GM12878 (cell line): ENCODE measurements around the gene DMPK. TPM values are rescaled to one million over a fixed set of nuclear protein-coding genes. Genes with fewer than 3 reads are reported as not detected.

Experiments used
- ATAC-seq: fragments of 200-7000 bp; cut with Tn5 transposase; 3 replicates; pipeline ENCODE4 v1.9.1; 2020; ENCODE audit warnings: mild to moderate bottlenecking, moderate library complexity
- BruUV-seq: library from RNA; stranded (reverse); fragments of 400-500 nt; replicated peaks from 2 replicates; lab custom pipeline; 2021; lab: Mats Ljungman, UMichigan
- CTCF ChIA-PET: fragments of 300-600 bp; sonication (Branson Sonifier 250); formaldehyde crosslinking; extraction: SDS; loops from one replicate; lab custom pipeline; 2021; ENCODE audit warnings: inconsistent platforms; lab: Yijun Ruan, JAX
- POLR2A ChIA-PET: fragments of 350-600 bp; formaldehyde crosslinking; extraction: SDS; loops from one replicate; lab custom pipeline; 2021; ENCODE audit warnings: inconsistent platforms; lab: Charles Lee
- RAD21 ChIA-PET: fragments of 300-600 bp; sonication (Branson Sonifier 250); formaldehyde crosslinking; loops from one replicate; lab custom pipeline; 2023; ENCODE audit warnings: antibody characterized with exemption; ENCODE audit not compliant: unreplicated experiment; lab: Charles Lee
- SMC1A ChIA-PET: fragments of 300-600 bp; sonication (Branson Sonifier 250); formaldehyde crosslinking; loops from one replicate; lab custom pipeline; 2023; ENCODE audit not compliant: unreplicated experiment, uncharacterized antibody; lab: Charles Lee
- DNase-seq: peaks from one replicate; pipeline ENCODE4 v3.0.0-alpha.2; 2011; ENCODE audit warnings: low read depth, low spot score
- FAIRE-seq: peaks from 3 replicates; lab custom pipeline; 2011; peaks lifted over from hg19 to GRCh38; lab: Jason Lieb, UNC
- H2AFZ ChIP-seq: 2 replicates; pipeline ENCODE4 v1.6.0; 2011; ENCODE audit warnings: low read depth, low read length, control low read depth; ENCODE audit not compliant: control insufficient read depth
- H3K27ac ChIP-seq: 2 replicates; pipeline ENCODE4 v1.5.1; 2011; ENCODE audit warnings: control low read depth; ENCODE audit not compliant: control insufficient read depth, insufficient read depth
- H3K27me3 ChIP-seq, 2 experiments: replicated peaks in 1 of 2; 2 replicates each; pipeline versions ENCODE4 v1.6.0 to v1.6.1; 2011; ENCODE audit warnings: low read length in 1 of 2; ENCODE audit not compliant: control insufficient read depth in 2 of 2, insufficient read depth in 2 of 2
- H3K36me3 ChIP-seq, 2 experiments: 2 replicates each; pipeline ENCODE4 v1.5.1; 2011; ENCODE audit warnings: low read length in 1 of 2; ENCODE audit not compliant: control insufficient read depth in 2 of 2, insufficient read depth in 2 of 2
- H3K4me1 ChIP-seq: 2 replicates; pipeline ENCODE4 v1.6.1; 2011; ENCODE audit warnings: mild to moderate bottlenecking, low read length, moderate library complexity, mixed read lengths; ENCODE audit not compliant: control insufficient read depth, insufficient read depth
- H3K4me2 ChIP-seq: 2 replicates; pipeline ENCODE4 v1.6.0; 2011; ENCODE audit warnings: control low read depth; ENCODE audit not compliant: control insufficient read depth, insufficient read depth
- H3K4me3 ChIP-seq: fragments of 200-600 bp; sonication (generic); 2 replicates; pipeline ENCODE4 v1.5.1; 2016
- H3K79me2 ChIP-seq: 2 replicates; pipeline ENCODE4 v1.6.0; 2011; ENCODE audit warnings: low read length; ENCODE audit not compliant: control insufficient read depth, insufficient read depth
- H3K9ac ChIP-seq: 2 replicates; pipeline ENCODE4 v1.8.0; 2011; ENCODE audit warnings: low read length, control low read depth, mixed read lengths; ENCODE audit not compliant: control insufficient read depth, insufficient read depth
- H3K9me3 ChIP-seq: replicated peaks from 3 replicates; pipeline ENCODE4 v1.5.1; 2011; ENCODE audit warnings: mild to moderate bottlenecking, low read length; ENCODE audit not compliant: control insufficient read depth, insufficient read depth
- H4K20me1 ChIP-seq: 2 replicates; pipeline ENCODE4 v1.6.0; 2011; ENCODE audit not compliant: control insufficient read depth, insufficient read depth
- ASH2L ChIP-seq: fragments of 300-600, 200-600 bp; sonication (generic); IDR thresholded peaks from 2 replicates; pipeline ENCODE4 v1.6.1; 2017; ENCODE audit warnings: low read depth, mild to moderate bottlenecking, borderline replicate concordance
- BRCA1 ChIP-seq: IDR thresholded peaks from 2 replicates; pipeline ENCODE4 v1.6.1; 2011; ENCODE audit warnings: low read depth, low read length, improper control_type of control experiment
- CBX3 ChIP-seq: fragments of 200-600 bp; sonication (generic); IDR thresholded peaks from 2 replicates; pipeline ENCODE4 v1.6.1; 2016; ENCODE audit warnings: low read depth, borderline replicate concordance
- EGR1 ChIP-seq, 2 experiments: IDR thresholded peaks; 1 replicate in 1 of 2; 2 replicates in 1 of 2; pipeline ENCODE4 v1.6.1; 2011 to 2012; ENCODE audit warnings: low read depth in 2 of 2, low read length in 2 of 2, borderline replicate concordance in 1 of 2, mild to moderate bottlenecking in 1 of 2, moderate library complexity in 1 of 2
- ETV6 ChIP-seq, 2 experiments: fragments of 450-650 bp in 1 of 2; IDR thresholded peaks in 1 of 2; conservative IDR thresholded peaks in 1 of 2; 2 replicates each; pipeline ENCODE4 v1.6.1; 2014; ENCODE audit warnings: antibody characterized with exemption in 1 of 2, borderline replicate concordance in 1 of 2, low read depth in 1 of 2, mild to moderate bottlenecking in 1 of 2, moderate library complexity in 1 of 2
- KAT2A ChIP-seq: conservative IDR thresholded peaks from 2 replicates; pipeline ENCODE4 v1.6.1; 2011; ENCODE audit warnings: low read depth, low read length; ENCODE audit not compliant: control insufficient read depth
- MYC ChIP-seq: IDR thresholded peaks from 2 replicates; pipeline ENCODE4 v1.6.1; 2011; ENCODE audit warnings: mild to moderate bottlenecking, low read length, moderate library complexity, inconsistent platforms; ENCODE audit not compliant: insufficient read depth, insufficient replicate concordance, insufficient read length, severe bottlenecking
- NFXL1 ChIP-seq: fragments of 450-650 bp; IDR thresholded peaks from 2 replicates; pipeline ENCODE4 v1.6.1; 2017; ENCODE audit warnings: antibody characterized with exemption, mild to moderate bottlenecking, borderline replicate concordance
- NFYA ChIP-seq: IDR thresholded peaks from 2 replicates; pipeline ENCODE4 v1.6.1; 2011; ENCODE audit warnings: low read depth, mild to moderate bottlenecking, low read length, improper control_type of control experiment, borderline replicate concordance
- PAX5 ChIP-seq: IDR thresholded peaks from 2 replicates; pipeline ENCODE4 v1.6.1; 2011; ENCODE audit warnings: low read depth, low read length, borderline replicate concordance
- TAF1 ChIP-seq: IDR thresholded peaks from 2 replicates; pipeline ENCODE4 v1.6.1; 2011; ENCODE audit warnings: mild to moderate bottlenecking, low read depth, low read length, borderline replicate concordance
- TCF3 ChIP-seq: IDR thresholded peaks from 2 replicates; pipeline ENCODE4 v1.6.1; 2012; ENCODE audit warnings: low read depth, mild to moderate bottlenecking, low read length, borderline replicate concordance; ENCODE audit not compliant: insufficient read depth
- USF1 ChIP-seq: IDR thresholded peaks from 2 replicates; pipeline ENCODE4 v1.6.1; 2011; ENCODE audit warnings: borderline replicate concordance, low read depth, mild to moderate bottlenecking, moderate library complexity, mixed read lengths, low read length; ENCODE audit not compliant: insufficient read depth; ENCODE audit errors: extremely low read length
- YBX1 ChIP-seq: fragments of 450-650 bp; IDR thresholded peaks from 2 replicates; pipeline ENCODE4 v1.6.1; 2016; ENCODE audit warnings: antibody characterized with exemption
- YY1 ChIP-seq: IDR thresholded peaks from 2 replicates; pipeline ENCODE4 v1.6.1; 2011; ENCODE audit warnings: low read depth, mild to moderate bottlenecking, low read length
- whole genome bisulfite sequencing: methylation state at CpG from one replicate; pipeline ENCODE4 v1.1.6; 2016; ENCODE audit warnings: low lambda C conversion rate; ENCODE audit not compliant: insufficient replicate concordance, insufficient coverage; ENCODE audit errors: missing lambda C conversion rate; 5-methylcytosine and 5-hydroxymethylcytosine counted together
- in situ Hi-C: fragments of 300-500 bp; cut with MboI; formaldehyde crosslinking; loops from 9 replicates; pipeline ENCODE4 v1.14.3; 2018; ENCODE audit warnings: mixed read lengths
- intact Hi-C: fragments of 100-400 bp; cut with micrococcal nuclease; formaldehyde crosslinking; loops from one replicate; pipeline ENCODE4 v1.14.2; 2022; ENCODE audit not compliant: unreplicated experiment
- polyA plus RNA-seq, 11 experiments: library from polyadenylated mRNA; depleted of rRNA in 4 of 11; unstranded in 6 of 11; stranded (reverse) in 5 of 11; fragments of >200 nt; fragmentation: Nextera tagmentation in 4 of 11; fragmentation: Illumina TruSeq in 1 of 11; extraction: Ambion mirVana in 4 of 11; extraction: Trizol in 1 of 11; gene quantifications; 1 replicate in 1 of 11; 2 replicates in 10 of 11; pipeline versions ENCODE4 v1.2.1 to v1.2.3, GENCODE V29; 2011 to 2016; ENCODE audit warnings: inconsistent platforms in 2 of 11, missing spikeins in 2 of 11, low read depth in 1 of 11
- total RNA-seq, 4 experiments: library from RNA; depleted of rRNA in 3 of 4; stranded (reverse); fragments of >200 nt in 3 of 4; fragmentation: Illumina TruSeq in 1 of 4; extraction: Trizol in 1 of 4; gene quantifications; 2 replicates each; pipeline versions ENCODE4 v1.2.1 to v1.2.3, GENCODE V29; 2013 to 2021
- TF ChIP-seq, protein P1 (sequence below): fragments of 150-350 bp; IDR thresholded peaks from 2 replicates; pipeline ENCODE4 v1.6.1; 2016; ENCODE audit warnings: low read depth, low read length

Gene DMPK
- total and polyA plus RNA-seq, 10 of the 15 experiments (the other 5 are each of a cell fraction or from before 2014, with no cell fraction given): 0.60 to 33.6 (median 5.2) TPM

DNA sequence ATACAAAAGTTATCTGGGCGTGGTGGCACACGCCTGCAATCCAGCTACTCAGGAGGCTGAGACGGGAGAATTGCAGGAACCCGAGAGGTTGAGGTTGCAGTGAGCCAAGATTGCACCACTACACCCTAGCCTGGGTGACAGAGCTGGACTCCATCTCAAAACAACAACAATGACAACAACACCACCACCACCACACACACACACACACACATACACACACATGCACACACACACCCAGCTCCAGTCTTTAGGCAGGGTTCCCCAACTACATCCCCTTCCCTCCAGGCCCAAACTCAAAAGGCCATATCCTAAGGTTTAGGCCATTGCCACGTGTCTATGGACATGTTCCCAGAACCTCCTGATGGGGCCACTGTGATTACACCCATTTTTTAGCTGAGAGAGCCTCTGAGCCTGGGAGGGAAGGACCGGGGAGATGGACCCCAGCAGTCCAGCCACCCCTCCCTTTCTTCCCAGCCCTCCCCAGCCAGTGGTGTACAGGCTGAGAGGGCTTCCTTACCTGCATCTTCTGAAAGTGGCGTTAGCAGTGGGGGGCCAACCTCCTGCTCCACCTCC lies 19.4 kb upstream of the DMPK start:
- intact Hi-C loops: no loop called here
- RAD21 ChIA-PET: interaction anchor here (1.6 to 4.8 kb wide), 2 partner anchors 9 to 32 kb away, joined by 3 to 63 read pairs; partner anchors contain the start of gene SIX5
- ATAC-seq: no peak

More for the DNA sequence above, 19.4 kb upstream of the DMPK start:
- 79% methylated on average over 7 of the region's 7 CpGs for WGBS
- Histone ChIP-seq H3K9ac (no peak overlapping the region), H3K27ac (no peak overlapping the region), H3K4me2 (no peak overlapping the region), H3K9me3 (no peaks in the 10 kb centered on the region), H4K20me1 (no peaks in the 10 kb centered on the region), H3K79me2 (no peaks in the 10 kb centered on the region), H3K36me3 (no peaks in the 10 kb centered on the region), H3K4me1 (peaks cover 8% of the 10 kb centered on the region), H2AFZ (no peak overlapping the region), H3K27me3 (no peaks in the 10 kb centered on the region), H3K4me3 (no peak overlapping the region)
- no peak for DNase-seq
- CTCF ChIA-PET: interaction anchor here (1.0 to 8.1 kb wide), 3 partner anchors 15 to 68 kb away, joined by 3 to 110 read pairs (median 7); partner anchors contain the start of gene SIX5
- no peak for TF ChIP-seq TAF1
- no peak for TF ChIP-seq YBX1
- TF ChIP-seq, protein P1, sequence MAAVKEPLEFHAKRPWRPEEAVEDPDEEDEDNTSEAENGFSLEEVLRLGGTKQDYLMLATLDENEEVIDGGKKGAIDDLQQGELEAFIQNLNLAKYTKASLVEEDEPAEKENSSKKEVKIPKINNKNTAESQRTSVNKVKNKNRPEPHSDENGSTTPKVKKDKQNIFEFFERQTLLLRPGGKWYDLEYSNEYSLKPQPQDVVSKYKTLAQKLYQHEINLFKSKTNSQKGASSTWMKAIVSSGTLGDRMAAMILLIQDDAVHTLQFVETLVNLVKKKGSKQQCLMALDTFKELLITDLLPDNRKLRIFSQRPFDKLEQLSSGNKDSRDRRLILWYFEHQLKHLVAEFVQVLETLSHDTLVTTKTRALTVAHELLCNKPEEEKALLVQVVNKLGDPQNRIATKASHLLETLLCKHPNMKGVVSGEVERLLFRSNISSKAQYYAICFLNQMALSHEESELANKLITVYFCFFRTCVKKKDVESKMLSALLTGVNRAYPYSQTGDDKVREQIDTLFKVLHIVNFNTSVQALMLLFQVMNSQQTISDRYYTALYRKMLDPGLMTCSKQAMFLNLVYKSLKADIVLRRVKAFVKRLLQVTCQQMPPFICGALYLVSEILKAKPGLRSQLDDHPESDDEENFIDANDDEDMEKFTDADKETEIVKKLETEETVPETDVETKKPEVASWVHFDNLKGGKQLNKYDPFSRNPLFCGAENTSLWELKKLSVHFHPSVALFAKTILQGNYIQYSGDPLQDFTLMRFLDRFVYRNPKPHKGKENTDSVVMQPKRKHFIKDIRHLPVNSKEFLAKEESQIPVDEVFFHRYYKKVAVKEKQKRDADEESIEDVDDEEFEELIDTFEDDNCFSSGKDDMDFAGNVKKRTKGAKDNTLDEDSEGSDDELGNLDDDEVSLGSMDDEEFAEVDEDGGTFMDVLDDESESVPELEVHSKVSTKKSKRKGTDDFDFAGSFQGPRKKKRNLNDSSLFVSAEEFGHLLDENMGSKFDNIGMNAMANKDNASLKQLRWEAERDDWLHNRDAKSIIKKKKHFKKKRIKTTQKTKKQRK: no peak
- TF ChIP-seq PAX5: no peak
- no peak for TF ChIP-seq NFYA
- no peak for TF ChIP-seq EGR1 (IDR thresholded peaks at IDR 0.05; ENCODE audit: borderline replicate concordance in 1 of 2, low read depth in 2 of 2, low read length in 2 of 2)
- no peak for TF ChIP-seq ETV6 (conservative IDR thresholded peaks at IDR 0.05 in 1 of 2, IDR thresholded peaks at IDR 0.05 in 1 of 2; ENCODE audit: borderline replicate concordance in 1 of 2, low read depth in 1 of 2)
- TF ChIP-seq MYC: no peak
- TF ChIP-seq TCF3: no peak
- TF ChIP-seq USF1: no peak
- no peak for TF ChIP-seq ASH2L
- no peak for TF ChIP-seq YY1
- no peak for TF ChIP-seq KAT2A
- no peak for TF ChIP-seq CBX3
- TF ChIP-seq BRCA1: no peak
- TF ChIP-seq NFXL1: no peak
- in situ Hi-C loops: no loop called here
- POLR2A ChIA-PET: interaction anchor here (0.6 to 0.9 kb wide), 3 partner anchors 33 to 117 kb away, joined by 3 to 4 read pairs (median 3); partner anchors contain the start of gene SIX5
- FAIRE-seq: no peak
- SMC1A ChIA-PET: no interaction called here
- BruUV-seq: no TSS peak
